Astrocyte (in vitro differentiated cells and primary cell): ENCODE results near the gene CCDC9. TPM values are rescaled to one million over a fixed set of nuclear protein-coding genes. Genes with fewer than 3 reads are reported as not detected.
A peak's percentile ranks its signal among the peaks of the same experiment; 100 is the strongest.

Experiments
- DNase-seq: peaks from one replicate; pipeline ENCODE4 v3.0.0-alpha.2; 2010; ENCODE audit warnings: low read depth
- FAIRE-seq: peaks from 2 replicates; lab custom pipeline; 2011; peaks lifted over from hg19 to GRCh38; lab: Jason Lieb, UNC
- H2AFZ ChIP-seq: 2 replicates; pipeline ENCODE4 v1.6.0; 2012; ENCODE audit warnings: low read depth, low read length, inconsistent platforms
- H3K27ac ChIP-seq: 2 replicates; pipeline ENCODE4 v1.5.1; 2011; ENCODE audit warnings: low read depth, low read length, inconsistent platforms
- H3K27me3 ChIP-seq: 2 replicates; pipeline ENCODE4 v1.6.0; 2011; ENCODE audit warnings: low read length, inconsistent platforms; ENCODE audit not compliant: insufficient read depth
- H3K36me3 ChIP-seq: 2 replicates; pipeline ENCODE4 v1.5.1; 2011; ENCODE audit warnings: low read length, inconsistent platforms; ENCODE audit not compliant: insufficient read depth
- H3K4me1 ChIP-seq: 2 replicates; pipeline ENCODE4 v1.5.1; 2011; ENCODE audit warnings: low read length, inconsistent platforms; ENCODE audit not compliant: insufficient read depth
- H3K4me2 ChIP-seq: 2 replicates; pipeline ENCODE4 v1.6.0; 2012; ENCODE audit warnings: low read length, inconsistent platforms
- H3K4me3 ChIP-seq: 2 replicates; pipeline ENCODE4 v1.5.1; 2011; ENCODE audit warnings: low read depth, mild to moderate bottlenecking, low read length, inconsistent platforms; ENCODE audit not compliant: insufficient read depth
- H3K79me2 ChIP-seq: 2 replicates; pipeline ENCODE4 v1.6.0; 2012; ENCODE audit warnings: mild to moderate bottlenecking, low read length, inconsistent platforms; ENCODE audit not compliant: insufficient read depth
- H3K9ac ChIP-seq: 2 replicates; pipeline ENCODE4 v1.6.0; 2012; ENCODE audit warnings: mild to moderate bottlenecking, low read length, inconsistent platforms
- H3K9me3 ChIP-seq: 2 replicates; pipeline ENCODE4 v1.5.1; 2012; ENCODE audit warnings: low read depth, mild to moderate bottlenecking, low read length, inconsistent platforms; ENCODE audit not compliant: insufficient read depth
- H4K20me1 ChIP-seq: 2 replicates; pipeline ENCODE4 v1.6.0; 2012; ENCODE audit warnings: low read length, inconsistent platforms; ENCODE audit not compliant: insufficient read depth
- H3K27ac Mint-ChIP-seq: one replicate; pipeline ENCODE4 v1.8.0; 2021; ENCODE audit warnings: mild to moderate bottlenecking, mixed read lengths; ENCODE audit not compliant: unreplicated experiment
- H3K27me3 Mint-ChIP-seq: one replicate; pipeline ENCODE4 v1.8.0; 2021; ENCODE audit warnings: low read depth, mixed read lengths; ENCODE audit not compliant: unreplicated experiment
- H3K36me3 Mint-ChIP-seq: one replicate; pipeline ENCODE4 v1.8.0; 2021; ENCODE audit warnings: low read depth, mixed read lengths; ENCODE audit not compliant: unreplicated experiment
- H3K4me1 Mint-ChIP-seq: one replicate; pipeline ENCODE4 v1.8.0; 2021; ENCODE audit warnings: low read depth, mixed read lengths; ENCODE audit not compliant: unreplicated experiment
- H3K4me3 Mint-ChIP-seq: one replicate; pipeline ENCODE4 v1.8.0; 2021; ENCODE audit warnings: mild to moderate bottlenecking, moderate library complexity, mixed read lengths; ENCODE audit not compliant: unreplicated experiment
- H3K9me3 Mint-ChIP-seq: one replicate; pipeline ENCODE4 v1.8.0; 2021; ENCODE audit warnings: mild to moderate bottlenecking, mixed read lengths; ENCODE audit not compliant: unreplicated experiment
- EZH2 ChIP-seq: IDR thresholded peaks from 2 replicates; pipeline ENCODE4 v1.6.1; 2012; ENCODE audit warnings: mild to moderate bottlenecking, low read length, inconsistent platforms; ENCODE audit not compliant: insufficient read depth
- total RNA-seq: library from RNA; stranded (reverse); gene quantifications from 2 replicates; pipeline ENCODE4 v1.2.1, GENCODE V29; 2021
- TF ChIP-seq, protein P1 (sequence below): IDR thresholded peaks from 2 replicates; pipeline ENCODE4 v1.5.1; 2011; ENCODE audit warnings: low read depth, mild to moderate bottlenecking, inconsistent platforms, low read length, moderate library complexity; ENCODE audit not compliant: insufficient read depth

CCDC9 gene
- total RNA-seq, 1 donor from 2014 or later = 44.6 TPM

DNA sequence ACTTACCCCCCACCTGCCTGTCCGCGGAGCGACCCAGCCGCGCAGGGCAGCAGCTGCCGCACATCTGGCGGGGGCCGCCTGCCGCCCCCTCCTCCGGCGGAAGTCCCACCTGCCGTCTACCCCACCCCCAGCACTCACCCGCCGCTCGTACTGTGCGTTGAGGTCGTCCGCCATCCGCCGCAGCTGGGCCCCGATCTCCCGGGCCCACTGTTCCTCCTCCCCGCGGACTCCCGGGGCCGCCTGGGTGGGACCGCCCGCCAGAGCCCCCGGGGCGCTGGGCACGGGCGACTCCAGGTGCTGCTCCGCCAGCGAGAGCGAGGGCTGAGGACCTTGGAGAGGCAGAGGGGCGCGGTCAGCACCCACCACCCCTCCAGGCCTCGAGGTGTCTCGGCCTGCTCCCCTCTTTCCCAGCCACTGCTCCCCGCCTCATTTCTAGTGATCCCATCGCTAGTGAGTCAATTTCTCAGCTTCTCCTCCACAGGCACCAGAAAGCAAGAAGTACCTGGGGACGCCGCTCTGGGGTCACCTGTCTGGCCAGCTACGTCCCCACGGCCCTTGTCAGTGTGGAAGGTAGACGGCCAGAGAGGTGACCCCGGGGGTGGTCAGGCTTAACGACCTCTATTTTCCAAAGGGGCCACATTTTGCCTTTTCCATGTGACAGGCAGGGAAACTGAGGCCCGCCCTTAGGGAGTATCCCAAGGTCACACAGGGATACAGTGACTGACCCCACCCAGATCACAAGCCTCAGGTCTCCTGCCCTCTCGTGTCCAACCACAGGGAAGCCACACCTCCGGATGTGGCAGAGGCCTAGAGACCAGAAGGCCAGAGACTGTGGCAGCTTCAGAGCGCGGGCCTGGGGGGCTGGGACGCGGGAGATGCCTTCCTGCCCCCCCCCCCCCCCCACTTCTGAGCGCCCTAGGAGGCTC lies 29.6 kb upstream of the CCDC9 start:
- Histone ChIP-seq H3K79me2 (peaks cover 51% of the 10 kb centered on the region), H3K36me3 (no peaks in the 10 kb centered on the region), H3K4me2 (peak overlapping the region; percentile 100), H3K27ac (peak overlapping the region; percentile 91), H3K9me3 (no peaks in the 10 kb centered on the region), H3K9ac (peak overlapping the region; percentile 95), H3K4me1 (peaks cover 45% of the 10 kb centered on the region), H3K4me3 (peak overlapping the region; percentile 45), H2AFZ (no peak overlapping the region), H4K20me1 (peaks cover 34% of the 10 kb centered on the region), H3K27me3 (no peaks in the 10 kb centered on the region)
- no peaks in the 10 kb centered on the region for H3K9me3 Mint-ChIP-seq
- peak overlapping the region; percentile 83 for H3K4me3 Mint-ChIP-seq
- TF ChIP-seq, protein P1, sequence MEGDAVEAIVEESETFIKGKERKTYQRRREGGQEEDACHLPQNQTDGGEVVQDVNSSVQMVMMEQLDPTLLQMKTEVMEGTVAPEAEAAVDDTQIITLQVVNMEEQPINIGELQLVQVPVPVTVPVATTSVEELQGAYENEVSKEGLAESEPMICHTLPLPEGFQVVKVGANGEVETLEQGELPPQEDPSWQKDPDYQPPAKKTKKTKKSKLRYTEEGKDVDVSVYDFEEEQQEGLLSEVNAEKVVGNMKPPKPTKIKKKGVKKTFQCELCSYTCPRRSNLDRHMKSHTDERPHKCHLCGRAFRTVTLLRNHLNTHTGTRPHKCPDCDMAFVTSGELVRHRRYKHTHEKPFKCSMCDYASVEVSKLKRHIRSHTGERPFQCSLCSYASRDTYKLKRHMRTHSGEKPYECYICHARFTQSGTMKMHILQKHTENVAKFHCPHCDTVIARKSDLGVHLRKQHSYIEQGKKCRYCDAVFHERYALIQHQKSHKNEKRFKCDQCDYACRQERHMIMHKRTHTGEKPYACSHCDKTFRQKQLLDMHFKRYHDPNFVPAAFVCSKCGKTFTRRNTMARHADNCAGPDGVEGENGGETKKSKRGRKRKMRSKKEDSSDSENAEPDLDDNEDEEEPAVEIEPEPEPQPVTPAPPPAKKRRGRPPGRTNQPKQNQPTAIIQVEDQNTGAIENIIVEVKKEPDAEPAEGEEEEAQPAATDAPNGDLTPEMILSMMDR = no peak
- no peak for TF ChIP-seq EZH2
- peaks cover 9% of the 10 kb centered on the region for H3K4me1 Mint-ChIP-seq
- peak overlapping the region; percentile 94 for H3K27ac Mint-ChIP-seq
- H3K27me3 Mint-ChIP-seq = no peaks in the 10 kb centered on the region
- peak; percentile 47 for DNase-seq
- H3K36me3 Mint-ChIP-seq = peaks cover 4% of the 10 kb centered on the region
- FAIRE-seq = no peak

DNA sequence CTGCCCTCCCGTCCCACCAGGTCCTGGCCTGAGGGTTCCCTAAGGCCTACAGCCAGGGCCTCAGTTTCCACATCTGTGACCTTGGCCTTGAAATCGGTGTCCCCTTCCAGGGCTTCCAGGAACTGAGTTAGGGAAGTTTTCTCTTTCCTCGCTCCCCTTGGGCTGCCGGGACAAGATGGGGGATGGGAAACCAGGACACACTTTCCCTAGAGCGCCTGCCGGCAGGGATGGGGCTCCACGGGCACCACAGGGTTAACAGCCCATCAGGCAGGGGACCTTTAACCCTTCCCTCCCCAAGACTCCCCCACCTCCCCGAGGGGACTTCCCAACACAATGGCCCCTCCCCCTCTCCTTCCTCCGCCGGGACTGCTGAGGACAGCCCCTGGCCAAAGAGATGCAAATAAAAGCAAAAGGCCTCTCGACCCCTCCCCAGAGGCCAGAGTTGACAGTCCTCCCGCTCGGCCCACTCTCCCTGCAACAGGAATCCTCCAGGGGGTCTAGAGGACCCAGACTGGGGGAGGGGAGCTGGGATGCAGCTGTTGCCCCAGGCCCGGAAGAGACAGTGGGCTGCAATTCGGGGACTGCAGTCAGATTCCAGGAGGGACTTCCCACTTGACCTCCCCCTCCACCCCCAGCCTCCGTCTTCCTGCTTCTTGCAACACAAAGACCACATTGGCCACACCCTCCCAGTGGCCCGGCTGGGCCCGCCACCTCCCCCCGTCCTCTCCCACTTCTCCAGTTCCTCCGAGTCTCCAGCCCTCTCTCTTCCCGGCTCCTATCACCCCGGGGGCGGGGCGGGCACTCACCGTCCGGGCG lies 28.8 kb upstream of the CCDC9 start:
- Mint-ChIP-seq H3K4me3 (peak overlapping the region; percentile 83), H3K4me1 (peaks cover 16% of the 10 kb centered on the region), H3K27me3 (no peaks in the 10 kb centered on the region), H3K27ac (peak overlapping the region; percentile 91), H3K9me3 (no peaks in the 10 kb centered on the region), H3K36me3 (peaks cover 2% of the 10 kb centered on the region)
- H3K4me3 ChIP-seq = peak overlapping the region; percentile 45
- H3K27ac ChIP-seq = peak overlapping the region; percentile 91
- no peak overlapping the region for H2AFZ ChIP-seq
- H3K9ac ChIP-seq = peak overlapping the region; percentile 95
- H3K9me3 ChIP-seq = no peaks in the 10 kb centered on the region
- peaks cover 52% of the 10 kb centered on the region for H3K4me1 ChIP-seq
- peaks cover 26% of the 10 kb centered on the region for H4K20me1 ChIP-seq
- H3K36me3 ChIP-seq = no peaks in the 10 kb centered on the region
- TF ChIP-seq EZH2 = no peak
- TF ChIP-seq, protein P1 = no peak
- H3K27me3 ChIP-seq = no peaks in the 10 kb centered on the region
- peaks cover 47% of the 10 kb centered on the region for H3K79me2 ChIP-seq
- FAIRE-seq (no peak), DNase-seq (peak; percentile 86)
- peak overlapping the region; percentile 100 for H3K4me2 ChIP-seq
